Measurements from ENCODE around the gene MMP28. TPM values are rescaled to one million over a fixed set of nuclear protein-coding genes. Genes with fewer than 3 reads are reported as not detected.

Gene MMP28
- total and polyA plus RNA-seq, 2 of the 4 experiments (the other 2 are of a cell fraction), result 0.18 TPM; not detected in 1

DNA sequence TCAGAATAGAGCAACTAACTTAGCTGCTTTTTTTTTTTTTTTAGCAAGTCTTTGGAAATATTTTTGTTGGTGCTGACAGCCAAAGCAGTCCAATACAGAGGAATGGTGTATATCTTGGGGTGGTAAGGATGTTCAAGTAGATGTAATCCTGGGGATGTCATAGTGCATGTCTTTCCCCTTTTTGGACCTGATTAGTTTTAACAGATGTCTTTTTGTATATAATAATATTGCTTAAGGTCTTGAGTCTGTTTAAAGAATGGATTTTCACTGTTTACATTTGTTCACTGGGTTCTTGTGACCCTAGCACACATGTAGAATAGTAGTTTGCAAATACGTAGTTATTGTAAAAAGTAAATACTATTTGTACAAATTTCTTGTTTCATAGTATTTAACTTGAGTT is 21.8 kb upstream of the MMP28 start:
- BruUV-seq (replicated peaks), result no TSS peak
- DNase-seq, result peak; percentile 76
- dilution Hi-C loops (cut with HindIII; ENCODE audit: low sequenced_read_pairs, unreplicated experiment), result no loop called here
- H3K18ac ChIP-seq (ENCODE audit: low read depth, low read length), result no peak overlapping the region
- H3K4ac ChIP-seq (ENCODE audit: low read depth, low read length), result no peak overlapping the region
- TF ChIP-seq NFE2L2 (IDR thresholded peaks at IDR 0.05; ENCODE audit: low read depth, low read length) (no peak), BHLHE40 (IDR thresholded peaks at IDR 0.05; ENCODE audit: low read depth, low read length) (no peak), CEBPB (IDR thresholded peaks at IDR 0.05; ENCODE audit: low read depth, low read length) (no peak), SMC3 (IDR thresholded peaks at IDR 0.05; ENCODE audit: low read depth, low read length) (no peak)
- H3K23ac ChIP-seq (ENCODE audit: low read depth, low read length), result no peak overlapping the region
- H3K56ac ChIP-seq (ENCODE audit: extremely low read depth, insufficient read depth, low read length), result no peak overlapping the region
- H4K20me1 ChIP-seq (ENCODE audit: insufficient read depth, low read length), result peaks cover 73% of the 10 kb centered on the region
- intact Hi-C loops (cut with micrococcal nuclease), result no loop called here
- H3K9me1 ChIP-seq (ENCODE audit: insufficient read depth, low read length), result peaks cover 7% of the 10 kb centered on the region
- H3K14ac ChIP-seq (replicated peaks; ENCODE audit: low read depth, low read length), result no peak overlapping the region
- H2AK9ac ChIP-seq (replicated peaks; ENCODE audit: low read depth, low read length, poor library complexity), result no peak overlapping the region
- WGBS, 2 experiments (ENCODE audit: extremely low coverage in 2 of 2, insufficient read length in 1 of 2), result no CpG with 5 or more reads among the region's 1 CpG
- H2BK120ac ChIP-seq (ENCODE audit: low read depth, low read length), result no peak overlapping the region
- H3K27me3 ChIP-seq (ENCODE audit: control insufficient read depth, insufficient read depth, low read length), result no peaks in the 10 kb centered on the region
- no peak overlapping the region for H4K91ac ChIP-seq (ENCODE audit: insufficient read depth, low read depth, low read length)
- peak; percentile 88 for ATAC-seq (ENCODE audit: low read depth)
- H2BK20ac ChIP-seq (ENCODE audit: low read depth, low read length), result no peak overlapping the region
- no peak overlapping the region for H4K5ac ChIP-seq (ENCODE audit: low read depth, low read length)
- H3K79me1 ChIP-seq (ENCODE audit: low read depth in 1 of 2, low read length in 2 of 2), result peaks cover 4 to 47% of the 10 kb centered on the region in 2 experiments
- ChIA-PET POLR2A (ENCODE audit: unreplicated experiment) (no interaction called here), CTCF (interaction anchor here (0.5 to 4.0 kb wide), 6 partner anchors 11 to 1275 kb away, joined by 3 to 16 read pairs (median 5); no protein-coding TSS in a partner anchor)
- no peak overlapping the region for H2BK15ac ChIP-seq (ENCODE audit: low read depth, low read length)
- H2BK5ac ChIP-seq (ENCODE audit: low read depth, low read length, poor library complexity, severe bottlenecking), result no peak overlapping the region
- H3K4me1 ChIP-seq (ENCODE audit: control insufficient read depth, insufficient read depth, low read length), result peaks cover 4% of the 10 kb centered on the region; the same call in 1 of the 2 replicates
- H3K36me3 ChIP-seq (ENCODE audit: control insufficient read depth, insufficient read depth, low read length), result peaks cover 20% of the 10 kb centered on the region
- no peak overlapping the region for H3K9ac ChIP-seq (ENCODE audit: low read depth, low read length)
- H3K4me3 ChIP-seq (ENCODE audit: insufficient read depth, low read depth, low read length), result no peak overlapping the region
- H4K8ac ChIP-seq (ENCODE audit: low read depth in 2 of 2, low read length in 2 of 2), result no peak overlapping the region
- H2AK5ac ChIP-seq (ENCODE audit: low read depth, low read length), result no peak overlapping the region
- H2AFZ ChIP-seq (replicated peaks; ENCODE audit: low read length, poor library complexity), result no peak overlapping the region
- H3K9me3 ChIP-seq (ENCODE audit: control insufficient read depth, insufficient read depth, low read length), result no peaks in the 10 kb centered on the region
- no peak overlapping the region for H3K27ac ChIP-seq (ENCODE audit: insufficient read depth, low read length)
- H3K4me2 ChIP-seq (ENCODE audit: low read depth, low read length), result no peak overlapping the region
- in situ Hi-C loops (cut with MboI; ENCODE audit: low sequenced_read_pairs), result no loop called here

Measured in IMR-90 (cell line).